ENCODE data around the gene TUBB3.
A peak's percentile ranks its signal among the peaks of the same experiment; 100 is the strongest.
"Not testable (repeated sequence)": the region's sequence is repeated elsewhere in the genome, so short reads cannot be mapped to it uniquely, and the experiment has no call there.

TUBB3 gene

DNA sequence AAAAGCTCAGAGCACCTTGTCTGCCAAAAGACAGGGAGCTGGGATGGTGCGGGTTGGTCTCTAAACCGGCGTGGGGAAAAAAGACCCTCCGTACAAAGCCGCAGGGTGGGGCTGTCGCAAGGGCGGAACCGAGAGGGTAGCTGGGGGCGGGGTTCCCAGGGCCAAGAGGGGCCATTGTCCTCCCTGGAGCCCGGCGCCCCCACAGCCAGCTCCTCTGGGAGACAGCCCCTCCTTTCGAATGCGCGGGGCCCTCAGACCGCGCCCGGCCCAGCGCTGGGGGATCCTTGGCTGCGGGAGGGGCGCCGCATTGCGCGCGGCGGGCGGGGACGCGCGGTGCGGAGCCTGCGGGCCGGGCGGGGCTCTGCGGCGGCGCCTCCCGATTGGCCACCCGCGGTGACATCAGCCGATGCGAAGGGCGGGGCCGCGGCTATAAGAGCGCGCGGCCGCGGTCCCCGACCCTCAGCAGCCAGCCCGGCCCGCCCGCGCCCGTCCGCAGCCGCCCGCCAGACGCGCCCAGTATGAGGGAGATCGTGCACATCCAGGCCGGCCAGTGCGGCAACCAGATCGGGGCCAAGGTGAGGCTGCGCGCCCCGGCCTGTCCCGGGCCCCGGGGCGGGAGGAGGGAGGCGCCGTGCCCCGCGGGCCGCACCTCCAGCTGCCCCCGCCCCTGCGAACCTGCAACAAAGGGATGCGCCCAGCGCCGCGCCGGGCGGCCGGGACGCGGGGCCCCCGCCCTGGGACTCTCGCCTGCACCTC, at the start of gene TUBB3:
TUBB3 (plus strand) TSS at position 459 of the 756 bp plus-strand sequence; CDS start at position 519, 60 bp downstream.
- peak; percentile 84 for DNase-seq

DNA sequence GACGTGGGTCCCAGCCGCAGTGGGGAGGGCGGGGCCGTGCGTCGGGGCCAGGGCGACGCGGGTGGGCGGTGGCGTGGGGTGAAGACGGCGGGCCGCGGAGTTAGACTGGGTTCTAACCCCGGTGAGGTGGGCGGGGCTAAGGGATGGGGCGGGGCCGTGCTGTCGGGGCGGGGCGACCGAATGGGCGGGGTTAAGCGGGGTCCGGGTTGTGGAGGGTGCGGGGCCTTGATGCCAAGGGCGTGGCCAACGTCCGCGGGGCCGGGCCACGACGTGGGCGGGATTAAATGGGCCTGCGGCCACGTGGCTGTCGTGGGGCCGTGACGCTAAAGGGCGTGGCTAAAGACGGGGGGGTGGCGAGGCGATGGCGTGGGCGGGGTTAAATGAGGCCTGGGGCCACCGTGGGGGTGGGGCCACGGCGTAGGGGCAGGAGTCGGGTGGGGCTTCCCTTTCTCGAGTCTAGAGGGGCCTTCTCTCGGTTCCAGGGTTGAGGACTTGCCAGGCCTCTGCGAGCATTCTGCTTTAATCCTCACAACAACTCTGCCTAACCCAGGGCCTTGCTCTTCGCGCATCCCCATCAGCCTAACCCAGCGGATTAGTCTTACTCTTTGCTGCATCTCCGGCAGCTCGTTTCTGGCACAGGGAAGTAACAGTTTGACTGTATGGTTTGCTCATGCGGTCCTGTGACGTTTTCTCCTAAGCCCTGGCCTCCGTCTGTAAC, 49.0 kb upstream of the TUBB3 start:
- peak; percentile 99 for DNase-seq

DNA sequence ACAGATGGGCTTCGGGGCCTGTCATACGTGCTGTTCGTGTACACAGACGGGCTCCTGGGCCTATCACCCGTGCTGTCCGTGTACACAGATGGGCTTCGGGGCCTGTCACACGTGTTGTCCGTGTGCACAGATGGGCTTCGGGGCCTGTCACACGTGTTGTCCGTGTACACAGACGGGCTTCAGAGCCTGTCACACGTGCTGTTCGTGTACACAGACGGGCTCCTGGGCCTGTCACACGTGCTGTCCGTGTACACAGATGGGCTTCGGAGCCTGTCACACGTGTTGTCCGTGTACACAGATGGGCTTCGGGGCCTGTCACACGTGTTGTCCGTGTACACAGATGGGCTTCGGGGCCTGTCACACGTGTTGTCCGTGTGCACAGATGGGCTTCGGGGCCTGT, 44.0 kb upstream of the TUBB3 start:
- DNase-seq: not testable (repeated sequence)

DNA sequence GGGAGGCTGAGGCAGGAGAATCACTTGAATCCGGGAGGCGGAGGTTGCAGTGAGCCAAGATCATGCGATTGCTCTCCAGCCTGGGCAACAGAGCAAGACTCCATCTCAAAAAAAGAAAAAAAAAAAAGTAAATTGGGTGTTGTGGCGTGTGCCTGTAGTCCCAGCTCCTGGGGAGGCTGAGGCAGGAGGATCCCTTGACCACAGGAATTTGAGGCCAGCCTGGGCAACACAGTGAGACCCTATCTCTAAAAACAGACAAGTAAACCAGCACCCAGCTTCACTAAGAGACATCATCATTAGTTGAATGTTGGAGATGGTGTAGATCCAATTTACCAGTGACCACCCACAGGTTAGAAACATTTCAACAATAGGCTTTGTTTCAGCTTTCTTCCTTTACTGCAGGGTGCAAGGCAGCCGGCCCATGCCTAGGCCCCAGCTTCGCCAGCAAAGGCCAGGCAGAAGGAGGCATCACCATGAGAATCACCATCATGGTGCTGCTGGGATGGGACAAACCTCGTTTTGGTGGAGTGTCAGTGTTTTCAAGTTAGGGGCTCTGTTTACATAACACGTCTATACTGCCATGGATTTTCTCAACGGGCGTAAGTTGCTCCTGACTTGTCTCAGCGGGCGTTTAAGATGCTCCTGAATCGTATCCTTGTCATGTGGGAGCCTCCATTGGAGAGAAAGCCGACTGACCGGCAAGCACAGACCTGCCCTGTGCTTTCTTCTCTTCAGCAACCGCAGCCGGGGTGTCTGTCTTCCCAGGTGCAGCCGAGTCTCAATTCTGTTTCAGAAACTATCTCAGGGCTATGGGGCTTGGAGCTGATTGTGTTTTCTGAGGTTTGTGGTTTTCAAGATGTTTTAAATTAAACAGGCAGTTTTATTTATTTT, 42.4 kb upstream of the TUBB3 start:
- no peak for DNase-seq

DNA sequence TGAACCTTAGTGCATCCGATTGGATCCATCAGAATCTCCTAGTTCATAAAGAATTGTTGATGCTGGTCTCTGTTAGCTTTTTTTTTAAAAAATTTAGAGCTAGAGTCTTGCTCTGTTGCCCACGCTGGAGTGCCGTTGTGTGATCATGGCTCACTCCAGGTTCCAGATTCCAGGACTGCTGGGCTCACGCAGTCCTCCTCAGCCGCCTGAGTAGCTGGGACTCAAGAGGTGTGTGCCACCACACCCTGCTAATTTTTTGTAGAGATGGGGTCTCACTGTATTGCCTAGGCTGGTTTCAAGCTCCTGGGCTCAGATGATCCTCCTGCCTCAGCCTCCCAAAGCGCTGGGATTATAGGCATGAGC, 41.8 kb upstream of the TUBB3 start:
- no peak for DNase-seq

DNA sequence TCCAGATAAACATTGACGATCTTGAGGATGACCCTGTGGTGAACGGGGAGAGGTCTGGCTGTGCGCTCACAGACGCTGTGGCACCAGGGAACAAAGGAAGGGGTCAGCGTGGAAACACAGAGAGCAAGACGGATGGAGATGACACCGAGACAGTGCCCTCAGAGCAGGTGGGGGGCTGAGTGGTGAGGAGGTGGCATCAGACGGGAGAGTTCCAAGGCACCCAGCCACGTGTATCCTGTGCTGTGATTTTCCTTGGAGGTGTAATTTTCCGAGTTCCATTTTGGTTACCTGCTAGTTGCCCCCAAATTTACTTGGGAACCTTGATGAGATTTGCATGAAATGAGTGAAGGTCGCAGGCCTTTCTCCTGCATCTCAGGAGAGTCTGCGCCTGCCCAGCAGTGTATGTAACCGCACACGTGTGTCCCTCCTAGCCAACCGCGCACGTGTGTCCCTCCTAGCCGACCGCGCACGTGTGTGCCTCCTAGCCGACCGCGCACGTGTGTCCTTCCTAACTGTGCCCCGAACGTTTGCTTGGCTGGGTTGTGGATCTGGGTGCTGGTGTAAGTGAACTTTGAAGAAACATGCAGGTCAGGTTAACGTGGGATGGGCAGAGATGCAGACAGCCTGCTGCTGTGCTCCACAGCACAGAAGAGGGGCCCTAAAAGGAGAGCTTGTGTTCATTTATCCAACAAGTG, 39.6 kb upstream of the TUBB3 start:
- DNase-seq: no peak

DNA sequence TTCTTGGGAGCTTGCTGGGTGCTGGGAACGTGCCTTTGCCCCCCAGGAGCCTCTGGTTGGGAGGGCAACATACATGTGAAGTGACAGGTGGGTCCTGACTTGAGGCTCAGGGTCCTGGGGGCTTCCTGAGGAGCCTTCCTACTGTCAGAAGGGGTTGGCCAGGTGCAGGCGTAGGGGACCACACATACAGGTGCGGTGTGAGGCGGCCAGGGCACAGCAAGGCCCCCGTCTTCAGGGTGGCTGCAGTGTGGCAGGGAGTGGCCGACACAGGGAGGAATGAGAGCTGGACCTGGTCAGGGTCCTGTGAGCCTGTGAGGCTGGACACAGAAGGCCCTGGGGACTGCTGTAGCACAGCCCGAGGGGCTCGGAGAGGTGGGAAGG, 39.1 kb upstream of the TUBB3 start:
- no peak for DNase-seq

DNA sequence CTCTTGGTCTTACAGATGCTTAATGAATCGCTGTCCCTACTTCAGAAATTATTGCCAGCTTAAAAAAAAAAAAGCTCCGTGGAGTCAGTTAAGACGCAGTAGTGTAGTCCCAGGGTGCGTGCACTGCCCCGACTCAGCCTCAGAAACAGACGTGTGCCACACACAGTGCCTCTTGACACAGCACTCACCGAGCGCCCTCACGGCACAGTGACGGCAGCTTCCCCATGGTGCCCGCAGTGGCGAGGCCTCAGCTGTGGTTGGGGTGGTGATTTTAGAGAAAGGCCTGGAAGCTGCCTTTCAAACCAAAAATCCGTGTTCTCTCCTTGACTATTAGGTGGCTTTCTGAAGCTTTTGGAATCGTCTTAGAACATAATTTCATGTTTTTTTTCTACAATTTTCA, 35.9 kb upstream of the TUBB3 start:
- no peak for DNase-seq

DNA sequence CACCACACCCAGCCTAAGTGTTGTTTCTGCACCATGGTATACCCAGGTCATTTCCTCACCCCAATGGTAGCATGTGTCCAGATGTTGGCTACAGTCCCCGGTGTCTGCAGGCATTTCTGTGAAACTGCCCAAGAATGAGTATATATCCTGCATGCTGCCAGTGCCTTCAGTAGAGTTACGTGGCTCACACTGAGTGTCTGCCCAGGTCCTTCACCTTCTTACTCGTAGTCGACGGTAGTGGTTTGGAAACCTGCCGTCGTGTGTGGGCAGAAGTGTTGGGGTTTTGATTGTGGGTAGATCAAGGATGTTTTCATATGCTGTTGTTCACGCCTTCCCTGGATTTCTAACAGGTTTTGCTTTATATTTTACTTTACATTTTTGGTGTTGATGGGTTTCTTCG, 32.9 kb upstream of the TUBB3 start:
- DNase-seq: no peak

DNA sequence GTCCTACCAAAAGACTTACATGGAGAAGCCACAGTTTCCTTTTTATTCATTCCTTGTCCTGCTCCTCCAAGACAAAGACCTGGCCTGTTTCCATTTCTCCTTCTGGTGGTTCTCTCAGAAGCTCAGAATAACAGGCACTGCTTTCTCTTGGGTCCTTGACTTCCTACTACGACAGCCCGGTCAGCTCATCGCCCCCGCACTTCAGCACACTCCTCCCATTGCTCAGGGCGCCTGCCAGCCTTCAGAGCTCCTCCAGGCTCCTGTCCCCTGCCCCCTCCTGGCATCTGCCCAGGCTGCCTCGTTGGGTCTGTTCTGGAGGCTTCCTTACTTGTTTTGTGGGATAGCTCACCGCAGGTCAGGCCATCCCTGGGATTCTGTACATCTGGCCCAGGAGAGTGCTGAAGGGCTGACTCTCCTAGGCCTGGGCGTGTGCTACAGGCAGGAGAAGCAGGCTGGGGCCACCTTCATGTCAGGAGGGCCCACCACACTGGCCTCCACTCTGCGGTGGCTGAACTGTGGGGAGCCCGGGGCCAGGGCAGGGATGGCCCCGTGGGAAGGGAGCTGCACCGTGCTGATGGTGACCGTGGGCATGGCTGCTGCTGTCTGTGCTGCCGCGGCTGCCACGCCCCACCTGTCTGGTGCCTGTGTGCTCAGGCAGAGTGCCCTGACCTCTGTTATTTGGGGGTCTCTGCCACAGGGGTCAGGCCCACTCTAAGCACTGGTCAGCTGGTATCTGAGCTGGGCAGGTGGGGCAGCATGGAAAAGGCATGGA, 32.1 kb upstream of the TUBB3 start:
- DNase-seq: no peak

DNA sequence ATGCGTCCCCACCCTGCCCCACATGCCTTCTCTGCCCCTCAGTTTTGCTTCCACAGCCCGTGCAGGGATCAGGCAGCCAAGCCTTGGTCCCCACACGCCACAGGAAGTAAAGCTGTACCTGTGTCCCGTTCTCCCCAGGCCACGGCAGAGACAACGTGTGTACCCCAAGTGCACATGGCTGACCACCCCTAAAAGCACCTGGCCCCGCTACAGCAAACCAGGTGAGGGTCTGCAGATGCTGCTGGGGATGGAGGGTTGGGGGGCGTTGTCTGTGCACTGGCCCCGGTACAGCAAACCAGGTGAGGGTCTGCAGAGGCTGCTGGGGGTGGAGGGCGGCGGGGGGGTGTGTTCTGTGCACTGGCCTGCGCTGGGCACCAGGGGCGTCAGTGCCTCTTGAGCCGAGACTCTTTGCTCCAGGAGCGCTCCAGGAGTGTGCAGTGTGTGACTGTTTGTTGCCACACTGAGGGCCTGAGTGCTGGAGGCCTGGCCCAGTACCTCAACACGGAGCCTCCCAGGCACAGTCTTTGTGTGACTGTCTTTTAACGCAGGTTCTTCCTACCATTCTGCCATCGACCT, 31.0 kb upstream of the TUBB3 start:
- DNase-seq: no peak

DNA sequence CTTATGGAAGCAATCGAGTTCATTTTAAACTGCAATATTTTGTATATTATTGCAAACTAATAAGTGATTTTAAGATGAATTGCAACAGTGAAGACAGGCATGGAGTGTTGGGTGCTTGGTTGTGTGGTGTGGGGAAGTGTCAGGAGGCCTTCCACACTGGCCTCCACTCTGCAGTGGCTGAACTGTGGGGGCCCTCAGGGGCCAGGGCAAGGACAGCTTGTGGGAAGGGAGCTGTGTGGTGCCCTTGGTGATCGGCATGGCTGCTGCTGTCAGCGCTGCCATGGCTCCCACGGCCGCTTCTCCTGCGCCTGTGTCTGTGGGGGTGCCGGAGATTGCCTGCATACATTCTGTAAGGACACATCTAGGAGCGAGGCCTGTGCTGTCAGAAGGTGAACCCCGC, 30.5 kb upstream of the TUBB3 start:
- DNase-seq: no peak

DNA sequence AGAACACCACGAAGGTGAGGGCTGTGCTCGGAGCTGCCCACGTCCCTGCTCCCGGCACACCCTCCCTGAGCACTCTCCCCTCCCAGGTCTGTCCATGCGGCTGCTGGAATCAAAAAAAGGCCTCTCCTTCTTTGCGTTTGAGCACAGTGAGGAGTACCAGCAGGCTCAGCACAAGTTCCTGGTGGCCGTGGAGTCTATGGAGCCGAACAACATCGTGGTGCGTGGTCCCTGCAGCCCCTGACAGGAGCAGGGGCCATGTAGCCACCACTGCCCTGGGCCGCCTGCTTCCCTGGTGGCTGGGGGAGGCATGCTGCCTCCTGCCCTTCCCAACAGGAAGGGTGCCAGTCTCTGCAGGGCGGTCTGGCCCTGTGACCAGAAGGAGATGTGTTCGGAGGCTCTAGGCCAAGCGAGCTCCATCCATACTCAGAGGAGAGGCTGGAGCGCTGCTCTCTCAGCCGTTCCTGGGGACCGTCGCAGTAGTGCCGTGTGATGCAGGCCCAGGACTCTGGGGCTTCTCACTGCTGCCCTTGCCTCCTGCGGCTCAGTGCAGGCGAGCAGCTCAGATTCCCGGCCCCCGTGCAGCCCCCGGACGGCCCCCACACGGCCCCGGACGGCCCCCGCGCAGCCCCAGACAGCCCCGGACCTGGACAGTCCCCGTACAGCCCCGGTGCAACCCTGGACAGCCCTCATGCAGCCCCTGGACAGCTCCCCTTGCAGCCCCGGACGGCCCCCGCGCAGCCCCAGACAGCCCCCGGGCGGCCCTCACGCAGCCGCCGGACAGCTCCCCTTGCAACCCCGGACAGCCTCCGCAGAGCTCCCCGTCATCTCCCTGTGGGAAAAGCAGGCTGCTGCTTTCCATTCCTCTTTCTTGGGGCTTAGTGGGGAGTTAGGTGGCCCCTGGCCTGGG, 29.2 kb upstream of the TUBB3 start:
- no peak for DNase-seq

DNA sequence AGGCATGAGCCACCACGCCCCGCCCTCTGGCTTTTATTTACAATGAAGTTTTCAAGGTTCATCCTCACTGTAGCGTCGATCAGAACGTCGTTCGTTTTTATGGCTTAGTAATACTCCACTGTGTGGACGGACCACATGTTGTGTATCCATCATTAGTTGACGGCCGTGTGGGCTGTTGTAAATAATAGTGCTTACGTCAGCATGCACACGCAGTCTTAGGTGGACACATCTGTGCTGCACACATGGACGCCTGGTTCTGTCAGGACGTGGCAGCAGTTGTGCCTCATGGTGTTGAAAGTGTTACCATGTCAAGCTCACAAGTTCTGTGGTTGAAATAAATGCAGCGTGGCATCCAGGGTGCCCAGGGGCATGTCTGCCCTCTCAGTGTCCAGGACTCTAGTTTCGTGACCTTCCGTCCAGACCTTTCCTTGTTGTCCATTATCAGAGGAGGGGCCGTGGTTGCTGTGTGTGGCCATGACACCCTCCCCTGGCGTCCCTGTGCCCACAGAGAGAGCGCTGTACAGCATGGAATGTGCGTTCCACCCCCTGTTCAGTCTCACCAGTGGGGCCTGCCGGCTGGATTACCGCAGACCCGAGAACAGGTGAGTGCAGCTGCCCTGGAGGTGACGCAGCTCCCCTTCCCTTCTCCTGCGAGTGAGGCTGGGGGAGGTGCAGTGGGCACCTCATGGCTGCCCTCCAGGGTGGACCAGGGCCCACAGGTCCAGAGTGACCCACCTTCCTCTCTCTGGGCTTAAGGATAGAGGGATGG, 27.5 kb upstream of the TUBB3 start:
- no peak for DNase-seq

DNA sequence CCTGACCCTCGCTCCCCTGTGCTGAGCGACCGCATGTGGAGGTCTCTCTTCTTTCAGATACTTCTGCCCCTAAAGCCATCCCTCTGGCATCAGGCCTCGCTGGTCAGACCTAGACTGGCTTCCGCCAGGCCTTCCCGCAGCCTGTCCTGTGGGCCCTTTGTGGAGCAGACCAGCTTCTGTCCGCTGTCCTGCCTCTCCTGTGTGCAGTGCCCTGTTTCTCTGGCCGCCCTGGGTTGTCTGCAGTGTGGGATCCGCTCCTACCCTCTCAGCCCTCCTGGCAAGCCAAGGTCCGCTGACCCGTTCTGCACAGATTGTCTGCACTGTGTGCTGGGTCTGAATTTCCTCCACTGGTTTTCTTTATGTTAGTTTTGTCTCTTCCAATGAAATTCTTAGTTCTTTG, 25.9 kb upstream of the TUBB3 start:
- DNase-seq: no peak

DNA sequence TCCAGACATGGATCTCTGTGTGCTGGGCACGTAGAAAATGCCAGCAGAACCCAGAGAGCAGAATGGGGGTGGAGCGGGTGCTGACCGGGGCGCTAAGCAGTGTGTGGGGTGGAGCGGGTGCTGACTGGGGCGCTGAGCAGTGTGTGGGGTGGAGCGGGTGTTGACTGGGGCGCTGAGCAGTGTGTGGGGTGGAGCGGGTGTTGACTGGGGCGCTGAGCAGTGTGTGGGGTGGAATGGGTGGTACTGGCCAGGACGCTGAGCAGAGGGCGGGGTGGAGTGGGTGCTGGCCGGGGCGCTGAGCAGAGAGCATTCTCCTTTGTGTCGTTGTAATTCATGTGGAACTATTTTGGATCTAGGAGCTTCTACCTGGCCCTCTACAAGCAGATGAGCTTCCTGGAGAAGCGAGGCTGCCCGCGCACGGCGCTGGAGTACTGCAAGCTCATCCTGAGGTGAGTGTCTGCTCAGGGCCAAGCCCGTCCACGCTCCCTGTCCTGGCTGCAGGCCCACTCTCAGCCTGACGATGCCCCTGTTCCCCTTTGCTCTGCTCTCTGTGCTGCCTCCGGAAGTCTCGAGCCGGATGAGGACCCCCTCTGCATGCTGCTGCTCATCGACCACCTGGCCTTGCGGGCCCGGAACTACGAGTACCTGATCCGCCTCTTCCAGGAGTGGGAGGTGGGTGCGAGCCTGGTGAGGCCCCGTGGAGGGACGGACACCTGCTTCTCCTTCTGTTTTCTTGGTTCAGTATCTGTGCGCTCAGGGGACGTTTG, 24.8 kb upstream of the TUBB3 start:
- no peak for DNase-seq

DNA sequence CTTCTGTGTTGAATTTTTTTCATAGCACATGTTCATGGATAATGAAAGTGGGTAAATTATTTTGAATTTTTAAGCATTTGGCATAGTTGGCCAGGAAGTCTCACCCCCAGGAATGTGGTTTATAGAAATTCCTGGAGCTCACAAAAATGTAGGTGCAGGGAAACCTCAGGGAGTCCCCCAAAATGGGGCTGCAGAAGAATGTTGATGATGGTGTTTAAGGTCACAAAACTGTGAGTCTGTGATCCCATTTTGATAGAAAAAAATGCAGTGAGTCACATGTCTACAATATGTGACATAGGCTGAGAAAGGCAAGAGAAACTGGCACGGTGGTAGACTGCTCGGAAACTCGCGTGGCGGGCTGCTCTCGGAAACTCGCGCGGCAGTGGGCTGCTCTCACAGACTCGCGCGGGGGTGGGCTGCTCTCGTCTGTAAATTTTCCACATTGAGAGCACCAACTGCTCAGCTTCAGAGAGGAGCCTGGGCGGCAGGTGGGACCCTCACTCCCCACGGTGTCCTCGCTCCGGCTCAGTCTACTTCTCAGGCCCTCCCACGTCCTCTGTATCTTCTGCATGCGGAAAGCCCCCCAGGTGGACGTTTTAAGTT, 23.2 kb upstream of the TUBB3 start:
- no peak for DNase-seq

DNA sequence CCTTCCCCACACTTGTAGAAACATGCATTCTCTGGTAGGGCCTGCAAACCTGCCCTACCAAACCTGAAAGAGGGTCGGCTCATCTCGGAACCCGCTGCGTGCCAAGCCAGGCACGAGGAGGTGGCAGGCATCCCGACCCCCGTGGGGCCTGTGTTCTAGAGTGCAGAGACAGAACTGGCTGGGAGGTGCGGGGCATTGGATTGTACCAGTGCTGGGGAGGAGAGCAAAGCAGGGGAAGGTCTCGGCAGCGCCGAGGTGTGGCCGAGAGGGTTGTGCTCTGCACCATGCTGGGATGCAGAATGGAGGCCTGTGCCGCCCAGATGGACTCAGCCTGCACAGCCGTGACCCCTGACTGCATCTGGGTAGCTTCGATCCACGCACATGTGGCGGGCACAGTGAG, 22.3 kb upstream of the TUBB3 start:
- DNase-seq: no peak

DNA sequence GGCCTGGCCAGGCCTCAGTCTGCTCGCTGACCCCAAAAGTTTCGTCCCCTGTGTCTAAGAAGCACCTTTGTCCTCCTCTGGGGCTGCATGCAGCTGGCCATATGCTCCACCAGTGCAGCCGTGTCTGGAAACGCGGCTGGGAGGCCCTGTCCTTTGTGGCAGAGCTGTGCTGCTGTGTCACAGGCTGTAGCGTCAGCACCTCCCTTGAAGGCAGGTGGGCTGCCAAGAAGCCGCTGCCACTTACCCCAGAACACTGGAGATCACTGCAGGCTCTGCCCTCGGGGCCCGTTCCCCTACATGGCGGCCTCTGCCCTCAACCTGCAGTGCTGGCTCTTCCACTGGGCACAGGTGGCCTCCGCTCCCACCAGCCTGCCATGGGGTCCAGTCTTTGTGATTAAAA, 20.2 kb upstream of the TUBB3 start:
- no peak for DNase-seq

Measured in suppressor macrophage treated with lipopolysaccharide for 4 hours (primary cell).